Common myeloid progenitor, CD34-positive (primary cell): ENCODE measurements around the gene DUXB.

Experiments used
- CTCF ChIA-PET: fragments of 350-600 bp; sonication (Branson Sonifier 250); formaldehyde crosslinking; loops from one replicate; lab custom pipeline; 2021; ENCODE audit warnings: antibody characterized with exemption; lab: Charles Lee
- POLR2A ChIA-PET: fragments of 350-600 bp; sonication (Branson Sonifier 250); formaldehyde crosslinking; loops from one replicate; lab custom pipeline; 2021; ENCODE audit warnings: antibody characterized with exemption; lab: Charles Lee
- DNase-seq, 3 donors: peaks; one replicate each; pipeline versions ENCODE4 v3.0.0 to v3.0.0-alpha.2; 2013
- H3K27ac ChIP-seq, 2 experiments: 1 replicate in 1 of 2; 2 replicates in 1 of 2; pipeline ENCODE4 v1.7.0; 2013; ENCODE audit warnings: inconsistent platforms in 2 of 2, low read length in 2 of 2, mild to moderate bottlenecking in 2 of 2, low read depth in 1 of 2, moderate library complexity in 1 of 2; ENCODE audit not compliant: severe bottlenecking in 2 of 2, insufficient read depth in 1 of 2, poor library complexity in 1 of 2
- H3K27me3 ChIP-seq, 5 experiments: replicated peaks in 2 of 5; 1 replicate in 3 of 5; 2 replicates in 2 of 5; pipeline versions ENCODE4 v1.6.1 to v1.7.0; 2013; ENCODE audit warnings: low read length in 4 of 5, mild to moderate bottlenecking in 2 of 5, moderate library complexity in 2 of 5, inconsistent platforms in 1 of 5; ENCODE audit not compliant: insufficient read depth in 5 of 5, control insufficient read depth in 4 of 5
- H3K36me3 ChIP-seq, 4 experiments: 1 replicate in 2 of 4; 2 replicates in 2 of 4; pipeline versions ENCODE4 v1.6.1 to v1.7.0; 2013; ENCODE audit warnings: low read length in 3 of 4, control low read depth in 1 of 4, mild to moderate bottlenecking in 1 of 4; ENCODE audit not compliant: control insufficient read depth in 4 of 4, insufficient read depth in 4 of 4
- H3K4me1 ChIP-seq, 4 experiments: 1 replicate in 3 of 4; 2 replicates in 1 of 4; pipeline versions ENCODE4 v1.6.1 to v1.7.1; 2013; ENCODE audit warnings: low read length in 3 of 4, mild to moderate bottlenecking in 3 of 4, control low read depth in 1 of 4, inconsistent platforms in 1 of 4, moderate library complexity in 1 of 4; ENCODE audit not compliant: control insufficient read depth in 4 of 4, insufficient read depth in 4 of 4; ENCODE audit errors: control extremely low read depth in 1 of 4
- H3K4me3 ChIP-seq, 7 experiments: 1 replicate in 4 of 7; 2 replicates in 3 of 7; pipeline versions ENCODE4 v1.5.1 to v1.7.0; 2013; ENCODE audit warnings: mild to moderate bottlenecking in 7 of 7, low read length in 6 of 7, moderate library complexity in 6 of 7, inconsistent platforms in 2 of 7, low read depth in 2 of 7, control low read depth in 1 of 7; ENCODE audit not compliant: insufficient read depth in 4 of 7, control insufficient read depth in 1 of 7; ENCODE audit errors: extremely low read depth in 1 of 7
- H3K9me3 ChIP-seq, 5 experiments: 1 replicate in 4 of 5; 2 replicates in 1 of 5; pipeline versions ENCODE4 v1.6.1 to v1.7.1; 2013; ENCODE audit warnings: low read length in 4 of 5, mild to moderate bottlenecking in 2 of 5, inconsistent platforms in 1 of 5, low read depth in 1 of 5, moderate library complexity in 1 of 5; ENCODE audit not compliant: control insufficient read depth in 4 of 5, insufficient read depth in 2 of 5; ENCODE audit errors: control extremely low read depth in 1 of 5
- WGBS: methylation state at CpG from one replicate; pipeline ENCODE4 v1.1.5; 2013; ENCODE audit not compliant: insufficient coverage; 5-methylcytosine and 5-hydroxymethylcytosine counted together

DUXB gene

DNA sequence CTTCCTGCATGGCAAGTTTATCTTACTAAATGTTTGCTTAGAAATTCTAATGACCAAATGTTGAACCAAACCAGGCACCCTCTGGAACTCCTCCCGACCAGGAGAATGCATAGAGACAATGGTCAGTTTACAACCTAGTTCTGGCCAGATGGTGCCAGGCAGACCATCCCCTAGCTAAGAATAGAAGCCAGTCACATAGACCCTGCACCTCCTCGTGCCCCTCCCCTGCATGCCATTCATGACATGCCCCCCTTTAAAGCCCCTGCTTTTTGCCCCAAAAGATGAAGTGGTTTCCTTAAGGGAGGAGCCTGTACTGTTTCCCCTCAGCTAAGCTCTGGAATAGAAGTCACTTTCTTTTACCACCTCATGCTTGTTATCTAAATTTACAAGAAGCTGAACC lies 31.6 kb upstream of the DUXB start:
- 37% methylated on average over 2 of the region's 2 CpGs for WGBS
- POLR2A ChIA-PET: no interaction called here
- no peaks in the 10 kb centered on the region for H3K27me3 ChIP-seq
- H3K4me3 ChIP-seq: no peak overlapping the region
- H3K36me3 ChIP-seq: no peaks in the 10 kb centered on the region
- H3K9me3 ChIP-seq: no peaks in the 10 kb centered on the region
- DNase-seq: no peak
- H3K4me1 ChIP-seq: no peaks in the 10 kb centered on the region
- H3K27ac ChIP-seq: no peak overlapping the region
- CTCF ChIA-PET: interaction anchor here (0.6 kb wide), 1 partner anchor 1216 kb away, joined by 3 read pairs; no protein-coding TSS in a partner anchor

DNA sequence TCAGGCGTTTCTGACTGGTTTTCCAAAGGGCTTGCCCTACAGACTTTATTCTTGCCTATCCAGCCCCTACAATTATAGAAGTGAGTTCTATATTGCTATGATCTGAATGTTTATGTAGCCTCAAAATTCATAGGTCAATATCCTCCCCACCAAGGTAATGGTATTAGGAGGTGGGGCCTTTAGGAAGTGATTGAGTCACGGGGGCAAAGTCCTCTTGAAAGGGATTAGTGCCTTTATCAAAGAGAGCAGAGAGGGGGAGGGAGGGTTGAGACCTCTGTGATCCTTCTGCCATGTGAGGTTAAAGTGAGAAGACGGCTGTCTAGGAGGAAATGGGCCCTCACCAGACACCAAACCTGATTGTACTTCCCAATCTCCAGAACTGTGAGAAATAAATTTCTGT lies 26.0 kb upstream of the DUXB start:
- POLR2A ChIA-PET: no interaction called here
- Histone ChIP-seq H3K27me3 (no peaks in the 10 kb centered on the region), H3K4me3 (no peak overlapping the region), H3K4me1 (no peaks in the 10 kb centered on the region), H3K9me3 (no peaks in the 10 kb centered on the region), H3K27ac (no peak overlapping the region), H3K36me3 (no peaks in the 10 kb centered on the region)
- CTCF ChIA-PET: no interaction called here
- no CpG with 5 or more reads among the region's 3 CpGs for WGBS
- no peak for DNase-seq

DNA sequence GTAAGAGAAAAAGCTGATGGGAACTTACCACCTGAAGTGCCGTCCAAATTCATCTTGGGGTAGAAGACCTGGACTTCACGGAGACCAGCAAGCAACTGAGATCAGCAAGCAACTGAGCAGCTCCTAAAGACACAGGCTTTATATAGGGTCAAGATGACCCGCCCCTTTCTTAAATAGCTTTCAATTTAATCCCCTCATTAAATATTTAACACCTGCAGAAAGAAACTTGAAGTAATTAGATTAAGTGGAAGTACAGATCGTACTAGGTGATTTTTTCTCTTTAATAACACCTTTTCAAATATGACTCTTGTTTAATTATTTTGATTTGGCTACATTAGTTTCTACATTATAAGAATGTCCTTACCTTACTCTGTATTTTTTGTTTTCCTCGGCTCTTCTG lies 25.1 kb upstream of the DUXB start, which contains the start of gene CPHXL:
Gene CPHXL (minus strand): TSS at position 101 of the 400 bp plus-strand sequence. CDS start 48 bp downstream, at position 53.
- Histone ChIP-seq H3K4me1 (no peaks in the 10 kb centered on the region), H3K4me3 (no peak within 1 kb of the TSS), H3K9me3 (no peaks in the 10 kb centered on the region), H3K27me3 (no peaks in the 10 kb centered on the region), H3K36me3 (no peaks in the 10 kb centered on the region), H3K27ac (no peak within 1 kb of the TSS)
- no peak for DNase-seq
- WGBS: 100% methylated on average over 2 of the region's 5 CpGs
- ChIA-PET CTCF (no interaction called here), POLR2A (no interaction called here)

DNA sequence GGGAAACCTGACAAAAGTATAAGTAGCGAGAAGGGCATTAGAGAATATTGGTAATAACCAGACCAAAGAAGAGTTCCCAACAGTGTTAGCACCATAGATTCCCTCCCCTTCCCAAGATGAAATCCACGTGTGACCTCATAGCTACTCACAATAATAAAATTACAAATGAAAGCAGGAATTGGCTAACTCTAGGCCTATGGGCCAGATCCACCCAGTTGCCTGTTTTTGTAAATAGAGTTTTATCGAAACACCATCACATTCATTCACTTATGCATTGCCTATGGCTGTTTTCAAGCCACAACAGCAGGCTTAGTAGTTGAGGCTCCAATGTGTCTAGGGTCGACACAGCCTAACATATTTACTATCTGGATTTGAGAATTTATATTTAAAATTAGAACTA lies 17.2 kb upstream of the DUXB start:
- 100% methylated on average over 1 of the region's 4 CpGs for WGBS
- H3K4me3 ChIP-seq: no peak overlapping the region
- H3K27ac ChIP-seq: no peak overlapping the region
- H3K36me3 ChIP-seq: no peaks in the 10 kb centered on the region
- CTCF ChIA-PET: no interaction called here
- H3K9me3 ChIP-seq: peaks cover 0 to 7% (median 0%) of the 10 kb centered on the region in 5 experiments
- no peaks in the 10 kb centered on the region for H3K27me3 ChIP-seq
- no peak for DNase-seq
- POLR2A ChIA-PET: no interaction called here
- H3K4me1 ChIP-seq: no peaks in the 10 kb centered on the region

DNA sequence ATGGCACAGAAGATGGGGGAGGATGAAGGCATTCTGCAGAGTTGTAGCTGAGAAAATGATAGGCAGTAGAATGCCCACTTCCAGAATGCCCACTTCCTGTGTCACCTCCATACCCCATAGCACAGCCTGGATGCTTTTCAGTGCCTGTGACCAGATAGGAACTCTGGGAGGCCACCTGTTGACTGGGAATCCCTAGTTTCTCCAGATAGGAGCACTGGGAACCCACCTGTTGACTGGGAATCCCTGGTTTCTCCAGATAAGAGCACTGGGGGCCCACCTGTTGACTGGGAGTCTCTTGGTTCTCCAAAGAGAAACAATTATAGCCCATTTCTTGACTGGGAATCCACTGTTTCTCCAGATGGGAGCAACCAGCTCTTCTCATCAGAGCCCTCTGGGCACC lies 13.4 kb upstream of the DUXB start:
- no peaks in the 10 kb centered on the region for H3K4me1 ChIP-seq
- H3K36me3 ChIP-seq: no peaks in the 10 kb centered on the region
- H3K4me3 ChIP-seq: no peak overlapping the region
- POLR2A ChIA-PET: no interaction called here
- H3K27ac ChIP-seq: no peak overlapping the region
- H3K9me3 ChIP-seq: peaks cover 2 to 27% (median 11%) of the 10 kb centered on the region in 5 experiments
- no peaks in the 10 kb centered on the region for H3K27me3 ChIP-seq
- CTCF ChIA-PET: no interaction called here
- no peak for DNase-seq

DNA sequence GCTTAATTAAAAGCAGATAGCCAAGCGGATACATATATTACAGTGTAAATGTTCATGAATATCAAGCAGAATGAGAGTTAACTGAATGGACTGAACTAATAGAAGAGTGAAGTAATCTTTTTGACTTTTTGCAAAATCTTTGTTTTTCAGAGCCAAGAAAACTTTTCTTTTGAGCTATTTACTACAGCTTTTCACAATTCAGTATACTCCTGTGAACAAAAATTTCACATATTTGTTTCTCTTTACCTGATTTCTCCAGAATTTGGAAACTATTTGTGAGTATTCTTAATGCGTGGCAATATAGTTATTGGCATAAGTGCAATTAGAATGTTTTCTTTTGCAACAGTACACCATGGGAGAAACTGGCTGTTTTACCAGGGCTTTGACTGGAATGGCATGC lies 9.1 kb upstream of the DUXB start:
- H3K27ac ChIP-seq: no peak overlapping the region
- no peaks in the 10 kb centered on the region for H3K36me3 ChIP-seq
- ChIA-PET CTCF (no interaction called here), POLR2A (no interaction called here)
- no peaks in the 10 kb centered on the region for H3K4me1 ChIP-seq
- H3K9me3 ChIP-seq: peaks cover 2 to 28% (median 15%) of the 10 kb centered on the region in 5 experiments
- peak in 2 of 3 donors; percentile 3 to 19 for DNase-seq
- WGBS: 100% methylated on average over 1 of the region's 2 CpGs
- no peaks in the 10 kb centered on the region for H3K27me3 ChIP-seq
- no peak overlapping the region for H3K4me3 ChIP-seq

DNA sequence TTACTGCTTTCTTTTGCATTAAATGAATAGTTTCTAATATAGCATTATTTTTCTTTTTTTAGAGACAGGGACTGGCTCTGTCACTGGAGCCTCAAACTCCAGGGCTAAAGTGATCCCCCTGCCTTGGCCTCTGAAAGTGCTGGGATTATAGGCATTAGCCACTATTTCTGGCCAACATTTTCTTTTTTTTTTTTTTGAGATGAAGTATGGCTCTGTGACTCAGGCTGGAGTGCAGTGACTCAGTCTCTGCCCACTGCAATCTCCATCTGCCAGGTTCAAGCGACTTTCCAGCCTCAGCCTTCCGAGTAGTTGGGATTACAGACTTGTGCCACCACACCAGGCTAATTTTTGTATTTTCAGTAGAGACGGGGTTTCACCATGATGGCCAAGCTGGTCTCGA lies 2.0 kb upstream of the DUXB start:
- no peaks in the 10 kb centered on the region for H3K36me3 ChIP-seq
- ChIA-PET CTCF (no interaction called here), POLR2A (no interaction called here)
- no peaks in the 10 kb centered on the region for H3K4me1 ChIP-seq
- no peak for DNase-seq
- no peaks in the 10 kb centered on the region for H3K27me3 ChIP-seq
- H3K27ac ChIP-seq: no peak overlapping the region
- H3K9me3 ChIP-seq: no peaks in the 10 kb centered on the region
- no peak overlapping the region for H3K4me3 ChIP-seq
- 98% methylated on average over 4 of the region's 4 CpGs for WGBS
